Neural cell (in vitro differentiated cells): ENCODE data around the gene SAYSD1. TPM values are rescaled to one million over a fixed set of nuclear protein-coding genes. Genes with fewer than 3 reads are reported as not detected.

Experiments
- H2AFZ ChIP-seq: fragments of 200-600, 300-800 bp; sonication (generic), shearing (Covaris generic); 2 replicates; pipeline ENCODE4 v1.6.0; 2014; ENCODE audit warnings: low read depth, mild to moderate bottlenecking, antibody characterized with exemption, low read length, moderate library complexity
- H3F3A ChIP-seq: fragments of 200-600 bp; shearing (Covaris generic); 2 replicates; pipeline ENCODE4 v1.6.1; 2016; ENCODE audit warnings: mild to moderate bottlenecking, moderate library complexity, mixed read lengths, antibody characterized with exemption, low read length; ENCODE audit not compliant: insufficient read depth, poor library complexity, severe bottlenecking
- H3K27ac ChIP-seq: fragments of 200-600, 300-800 bp; sonication (generic), shearing (Covaris generic); 2 replicates; pipeline ENCODE4 v1.5.1; 2014; ENCODE audit warnings: mild to moderate bottlenecking, low read length, moderate library complexity
- H3K27me3 ChIP-seq: fragments of 300-800, 200-600 bp; sonication (generic), shearing (Covaris generic); 2 replicates; pipeline ENCODE4 v1.6.0; 2014; ENCODE audit warnings: mild to moderate bottlenecking, low read depth, low read length, moderate library complexity; ENCODE audit not compliant: insufficient read depth
- H3K36me3 ChIP-seq: fragments of 300-800, 200-600 bp; sonication (generic), shearing (Covaris generic); 2 replicates; pipeline ENCODE4 v1.5.1; 2014; ENCODE audit warnings: mild to moderate bottlenecking, antibody characterized with exemption, low read length, moderate library complexity; ENCODE audit not compliant: insufficient read depth
- H3K4me2 ChIP-seq: fragments of 300-800, 200-600 bp; sonication (generic), shearing (Covaris generic); 2 replicates; pipeline ENCODE4 v1.6.0; 2014; ENCODE audit warnings: mild to moderate bottlenecking, low read length
- H3K4me3 ChIP-seq: fragments of 300-800, 200-600 bp; sonication (generic), shearing (Covaris generic); 2 replicates; pipeline ENCODE4 v1.5.1; 2014; ENCODE audit warnings: mild to moderate bottlenecking, low read length, moderate library complexity
- H3K79me2 ChIP-seq: fragments of 200-600 bp; shearing (Covaris generic); replicated peaks from 2 replicates; pipeline ENCODE4 v1.6.0; 2014; ENCODE audit warnings: mild to moderate bottlenecking, low read length, moderate library complexity; ENCODE audit not compliant: insufficient read depth
- H3K9ac ChIP-seq: fragments of 300-800, 200-600 bp; sonication (generic), shearing (Covaris generic); 2 replicates; pipeline ENCODE4 v1.6.1; 2016; ENCODE audit warnings: mild to moderate bottlenecking, low read length, mixed read lengths
- H3K9me2 ChIP-seq: fragments of 200-600 bp; shearing (Covaris generic); 2 replicates; pipeline ENCODE4 v1.6.1; 2016; ENCODE audit warnings: mild to moderate bottlenecking, low read length, mixed read lengths; ENCODE audit not compliant: insufficient read depth
- H3K9me3 ChIP-seq: fragments of 200-600, 300-800 bp; sonication (generic), shearing (Covaris generic); 2 replicates; pipeline ENCODE4 v1.6.1; 2016; ENCODE audit warnings: mild to moderate bottlenecking, mixed run types, low read length, moderate library complexity, mixed read lengths
- H4K20me1 ChIP-seq: fragments of 200-600 bp; shearing (Covaris generic); 2 replicates; pipeline ENCODE4 v1.6.1; 2016; ENCODE audit warnings: mild to moderate bottlenecking, mixed run types; ENCODE audit not compliant: insufficient read depth
- CTCF ChIP-seq: fragments of 450-650 bp; IDR thresholded peaks from 2 replicates; pipeline ENCODE4 v1.5.1; 2014; ENCODE audit warnings: antibody characterized with exemption, mild to moderate bottlenecking, moderate library complexity; ENCODE audit not compliant: poor library complexity, severe bottlenecking
- EP300 ChIP-seq: fragments of 450-650 bp; conservative IDR thresholded peaks from 2 replicates; pipeline ENCODE4 v1.6.1; 2014; ENCODE audit warnings: antibody characterized with exemption, mild to moderate bottlenecking, moderate library complexity; ENCODE audit not compliant: poor library complexity, severe bottlenecking
- EZH2 ChIP-seq: fragments of 200-600, 300-800 bp; shearing (Covaris generic), sonication (generic); IDR thresholded peaks from 2 replicates; pipeline ENCODE4 v1.6.1; 2014; ENCODE audit warnings: antibody characterized with exemption, low read length, borderline replicate concordance, mild to moderate bottlenecking; ENCODE audit not compliant: insufficient read depth, poor library complexity, severe bottlenecking
- MXI1 ChIP-seq: fragments of 450-650 bp; conservative IDR thresholded peaks from 2 replicates; pipeline ENCODE4 v1.6.1; 2014; ENCODE audit warnings: antibody characterized with exemption, mild to moderate bottlenecking; ENCODE audit not compliant: poor library complexity, severe bottlenecking
- POLR2AphosphoS5 ChIP-seq: IDR thresholded peaks from 2 replicates; pipeline ENCODE4 v1.6.1; 2012
- RAD21 ChIP-seq: fragments of 450-650 bp; conservative IDR thresholded peaks from 2 replicates; pipeline ENCODE4 v1.6.1; 2014; ENCODE audit warnings: antibody characterized with exemption, mild to moderate bottlenecking, moderate library complexity
- REST ChIP-seq: IDR thresholded peaks from 2 replicates; pipeline ENCODE4 v1.6.1; 2012; ENCODE audit warnings: borderline replicate concordance
- SMC3 ChIP-seq: fragments of 450-650 bp; conservative IDR thresholded peaks from 2 replicates; pipeline ENCODE4 v1.6.1; 2014; ENCODE audit warnings: antibody characterized with exemption, mild to moderate bottlenecking, moderate library complexity; ENCODE audit not compliant: poor library complexity
- TAF1 ChIP-seq: IDR thresholded peaks from 2 replicates; pipeline ENCODE4 v1.6.1; 2012; ENCODE audit warnings: low read depth
- polyA plus RNA-seq: library from polyadenylated mRNA; depleted of rRNA; stranded (reverse); fragments of >200 nt; gene quantifications from 2 replicates; pipeline ENCODE4 v1.2.3, GENCODE V29; 2014

The SAYSD1 gene
- polyA plus RNA-seq, 1 donor from 2014 or later = 40.5 TPM

GRCh38 chr6:39056681-39057080, 58.3 kb downstream of the SAYSD1 start:
- Histone ChIP-seq H3K9me3 (no peaks in the 10 kb centered on the region), H3F3A (no peaks in the 10 kb centered on the region), H3K27ac (no peak overlapping the region), H3K9ac (no peak overlapping the region), H2AFZ (no peak overlapping the region), H3K79me2 (no peaks in the 10 kb centered on the region), H3K27me3 (no peaks in the 10 kb centered on the region), H3K4me3 (no peak overlapping the region), H3K36me3 (no peaks in the 10 kb centered on the region), H3K9me2 (no peaks in the 10 kb centered on the region), H3K4me2 (no peak overlapping the region), H4K20me1 (no peaks in the 10 kb centered on the region)
- no peak for TF ChIP-seq RAD21
- TF ChIP-seq EZH2 = no peak
- no peak for TF ChIP-seq POLR2AphosphoS5
- TF ChIP-seq MXI1 = no peak
- TF ChIP-seq TAF1 = no peak
- no peak for TF ChIP-seq EP300
- no peak for TF ChIP-seq REST
- no peak for TF ChIP-seq SMC3
- TF ChIP-seq CTCF = no peak

- H3K9ac ChIP-seq = no peak overlapping the region
- H3K27ac ChIP-seq = no peak overlapping the region
- H3K9me3 ChIP-seq = no peaks in the 10 kb centered on the region
- TF ChIP-seq SMC3 (no peak), CTCF (no peak)
- no peaks in the 10 kb centered on the region for H3K9me2 ChIP-seq
- H3K36me3 ChIP-seq = no peaks in the 10 kb centered on the region
- no peak overlapping the region for H2AFZ ChIP-seq
- no peak overlapping the region for H3K4me3 ChIP-seq
- H3K79me2 ChIP-seq = no peaks in the 10 kb centered on the region
- H3K27me3 ChIP-seq = peaks cover under 1% of the 10 kb centered on the region
- H3F3A ChIP-seq = no peaks in the 10 kb centered on the region
- no peaks in the 10 kb centered on the region for H4K20me1 ChIP-seq
- H3K4me2 ChIP-seq = no peak overlapping the region
Observed at GRCh38 chr6:39056191-39056590, 58.8 kb downstream of the SAYSD1 start.
